Vein endothelial cell (primary cell): ENCODE measurements around the gene MARCHF3. TPM values are rescaled to one million over a fixed set of nuclear protein-coding genes. Genes with fewer than 3 reads are reported as not detected.

Experiments
- total RNA-seq: library from RNA; depleted of rRNA; stranded (reverse); fragments of >200 nt; gene quantifications from 2 replicates; pipeline ENCODE4 v1.2.3, GENCODE V29; 2012

MARCHF3 gene, protein sequence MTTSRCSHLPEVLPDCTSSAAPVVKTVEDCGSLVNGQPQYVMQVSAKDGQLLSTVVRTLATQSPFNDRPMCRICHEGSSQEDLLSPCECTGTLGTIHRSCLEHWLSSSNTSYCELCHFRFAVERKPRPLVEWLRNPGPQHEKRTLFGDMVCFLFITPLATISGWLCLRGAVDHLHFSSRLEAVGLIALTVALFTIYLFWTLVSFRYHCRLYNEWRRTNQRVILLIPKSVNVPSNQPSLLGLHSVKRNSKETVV
- total RNA-seq, result 75.8 and 79.0 TPM in 2 replicates

DNA sequence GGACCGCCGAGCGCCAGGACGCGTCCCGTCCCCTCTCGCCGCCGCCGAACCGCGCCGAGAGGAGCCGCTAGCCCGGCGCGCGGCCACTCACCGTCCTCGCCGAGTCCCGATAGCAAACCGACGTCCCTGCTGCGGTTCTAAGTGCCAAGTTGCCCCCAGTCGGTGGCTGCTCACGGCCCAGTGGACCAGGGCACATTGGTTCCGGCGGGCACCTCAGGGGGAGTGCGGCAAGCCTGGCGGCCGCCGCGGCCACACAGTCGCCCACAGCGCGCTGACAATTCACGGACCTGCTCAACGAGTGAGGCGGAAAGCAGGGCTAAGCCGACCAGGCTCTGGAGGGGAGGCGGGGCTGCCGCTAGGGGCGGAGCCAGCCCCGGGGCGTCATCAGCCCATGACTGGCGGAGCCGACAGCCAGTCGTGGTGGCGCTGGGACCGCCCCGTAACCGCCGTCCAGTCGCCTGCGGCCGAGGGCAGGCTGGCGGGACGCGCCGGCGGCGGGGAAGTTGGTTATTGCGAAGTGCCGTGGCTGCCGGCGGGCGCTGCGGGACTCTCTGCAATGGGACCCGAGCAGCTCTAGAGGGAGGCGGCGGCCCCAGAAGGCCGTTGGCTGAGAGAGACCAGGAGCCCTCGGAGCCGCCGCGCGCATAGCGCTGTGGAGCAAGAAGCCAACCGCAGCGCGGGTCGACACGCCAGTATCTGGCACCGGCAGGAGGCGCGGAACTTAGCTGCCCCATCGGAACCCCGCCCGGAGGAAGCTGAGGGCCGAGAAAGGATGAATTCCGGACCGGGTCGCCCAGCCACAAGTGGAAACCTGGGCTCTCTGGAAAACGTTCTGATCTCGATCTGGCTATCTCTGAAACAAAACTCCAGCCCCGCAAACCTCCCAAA, at the start of gene MARCHF3:
MARCHF3 (minus strand) TSS at position 300 of the 888 bp plus-strand sequence. CDS start 112,387 bp downstream, outside the sequence.

DNA sequence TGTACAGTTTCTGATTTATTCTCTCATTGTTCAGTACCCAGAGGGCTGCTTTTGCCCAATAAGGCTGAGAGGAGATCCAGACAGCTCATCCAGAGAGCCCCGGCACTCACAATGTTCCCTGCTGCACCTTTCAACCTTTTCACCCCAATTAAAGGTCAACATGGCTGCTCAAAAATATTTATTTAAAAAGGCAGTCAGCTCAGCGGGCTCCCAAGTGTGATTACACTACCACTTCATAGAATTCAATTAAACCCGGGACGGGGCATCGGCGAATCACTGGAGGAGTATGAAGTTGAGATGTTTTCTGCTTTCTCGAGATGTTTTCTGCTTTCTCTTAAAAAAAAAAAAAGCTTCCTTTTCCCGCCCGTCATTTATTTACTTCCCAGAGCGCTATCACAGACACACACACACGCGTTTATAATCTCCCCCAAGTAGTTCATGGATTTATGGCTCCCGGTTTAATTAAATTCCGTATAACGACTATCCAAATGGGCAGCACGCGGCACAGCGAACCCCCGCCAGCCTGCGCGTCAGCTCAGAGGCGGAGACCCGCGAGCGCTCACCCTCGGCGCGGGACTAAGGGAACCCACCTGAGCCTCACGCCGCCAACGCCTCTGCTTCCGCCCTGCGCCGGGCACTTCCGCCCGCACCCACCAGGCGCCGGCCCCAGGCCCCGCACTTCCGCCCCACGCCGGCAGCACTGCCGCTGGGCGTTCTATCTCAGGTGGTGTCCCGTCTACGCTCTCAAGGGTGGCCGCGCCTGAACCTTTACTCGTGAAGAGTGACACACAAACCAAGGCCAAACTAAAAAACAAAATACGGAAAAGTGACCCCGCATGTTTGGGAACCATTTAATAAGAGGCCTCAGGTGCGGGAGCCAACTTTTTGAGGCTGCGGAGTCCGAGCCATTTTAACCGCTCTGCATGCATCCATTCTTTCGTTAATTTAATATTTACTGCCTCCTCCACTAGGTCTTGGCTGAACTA, 42.8 kb upstream of the MARCHF3 start, which contains the start of gene C5orf63:
C5orf63 (minus strand) TSS at position 642 of the 986 bp plus-strand sequence. CDS start 14,507 bp downstream, outside the sequence.

Other genes starting within 250 kb of the MARCHF3 start
- gene C5orf63, start 42.9 kb upstream of the MARCHF3 start, total RNA-seq, result 3.6 and 4.0 TPM in 2 replicates